ENCODE results near the gene NAA10. TPM values are rescaled to one million over a fixed set of nuclear protein-coding genes. Genes with fewer than 3 reads are reported as not detected.

The NAA10 gene
- total RNA-seq, 1 experiment from 2014 or later = 246 TPM

DNA sequence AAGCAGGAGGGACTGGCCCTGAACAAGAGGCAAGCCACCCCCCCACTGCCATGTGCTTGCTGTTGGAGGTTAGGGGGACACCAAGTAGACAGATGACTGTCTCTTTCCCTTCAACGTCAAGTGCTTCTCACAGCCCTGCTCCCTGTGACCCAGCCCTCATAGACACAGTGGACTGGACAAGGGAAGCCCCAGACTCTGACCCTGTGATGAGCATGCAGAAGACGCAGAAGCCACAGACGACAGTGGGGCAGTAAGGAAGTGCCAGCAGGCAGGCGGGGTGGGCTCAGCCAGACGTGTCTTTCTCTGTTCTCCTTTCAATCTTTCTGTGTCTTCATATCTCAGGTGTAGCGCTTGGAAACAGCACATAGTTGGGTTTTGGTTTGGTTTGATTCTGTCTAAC, 46.5 kb downstream of the NAA10 start:
- intact Hi-C loops (cut with micrococcal nuclease; ENCODE audit: unreplicated experiment) = loop anchor here (10.0 kb wide), 2 partner anchors 84 to 124 kb away; partner anchors contain the start of gene PLXNB3
- in situ Hi-C loops (cut with HindIII; ENCODE audit: low pct_unique_long_range_greater_than_20kb, low sequenced_read_pairs) = no loop called here
- ATAC-seq (no peak), DNase-seq (ENCODE audit: low read depth, low spot score) (no peak)
- ChIA-PET CTCF (no interaction called here), POLR2A (no interaction called here)
- H3K36me3 ChIP-seq (ENCODE audit: control insufficient read depth, insufficient read depth, low read length) = no peaks in the 10 kb centered on the region
- no peaks in the 10 kb centered on the region for H3K27me3 ChIP-seq (ENCODE audit: control insufficient read depth, insufficient read depth, low read length)
- TF ChIP-seq SIN3A (IDR thresholded peaks at IDR 0.05; ENCODE audit: borderline replicate concordance, insufficient read depth, low read depth, low read length) (no peak), TCF7L2 (IDR thresholded peaks at IDR 0.05; ENCODE audit: low read depth, low read length) (no peak), POLR2AphosphoS5 (IDR thresholded peaks at IDR 0.05; ENCODE audit: low read depth, low read length) (no peak)
- TF ChIP-seq, protein P1, sequence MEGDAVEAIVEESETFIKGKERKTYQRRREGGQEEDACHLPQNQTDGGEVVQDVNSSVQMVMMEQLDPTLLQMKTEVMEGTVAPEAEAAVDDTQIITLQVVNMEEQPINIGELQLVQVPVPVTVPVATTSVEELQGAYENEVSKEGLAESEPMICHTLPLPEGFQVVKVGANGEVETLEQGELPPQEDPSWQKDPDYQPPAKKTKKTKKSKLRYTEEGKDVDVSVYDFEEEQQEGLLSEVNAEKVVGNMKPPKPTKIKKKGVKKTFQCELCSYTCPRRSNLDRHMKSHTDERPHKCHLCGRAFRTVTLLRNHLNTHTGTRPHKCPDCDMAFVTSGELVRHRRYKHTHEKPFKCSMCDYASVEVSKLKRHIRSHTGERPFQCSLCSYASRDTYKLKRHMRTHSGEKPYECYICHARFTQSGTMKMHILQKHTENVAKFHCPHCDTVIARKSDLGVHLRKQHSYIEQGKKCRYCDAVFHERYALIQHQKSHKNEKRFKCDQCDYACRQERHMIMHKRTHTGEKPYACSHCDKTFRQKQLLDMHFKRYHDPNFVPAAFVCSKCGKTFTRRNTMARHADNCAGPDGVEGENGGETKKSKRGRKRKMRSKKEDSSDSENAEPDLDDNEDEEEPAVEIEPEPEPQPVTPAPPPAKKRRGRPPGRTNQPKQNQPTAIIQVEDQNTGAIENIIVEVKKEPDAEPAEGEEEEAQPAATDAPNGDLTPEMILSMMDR (IDR thresholded peaks at IDR 0.05) = no peak
- TF ChIP-seq, protein P2, sequence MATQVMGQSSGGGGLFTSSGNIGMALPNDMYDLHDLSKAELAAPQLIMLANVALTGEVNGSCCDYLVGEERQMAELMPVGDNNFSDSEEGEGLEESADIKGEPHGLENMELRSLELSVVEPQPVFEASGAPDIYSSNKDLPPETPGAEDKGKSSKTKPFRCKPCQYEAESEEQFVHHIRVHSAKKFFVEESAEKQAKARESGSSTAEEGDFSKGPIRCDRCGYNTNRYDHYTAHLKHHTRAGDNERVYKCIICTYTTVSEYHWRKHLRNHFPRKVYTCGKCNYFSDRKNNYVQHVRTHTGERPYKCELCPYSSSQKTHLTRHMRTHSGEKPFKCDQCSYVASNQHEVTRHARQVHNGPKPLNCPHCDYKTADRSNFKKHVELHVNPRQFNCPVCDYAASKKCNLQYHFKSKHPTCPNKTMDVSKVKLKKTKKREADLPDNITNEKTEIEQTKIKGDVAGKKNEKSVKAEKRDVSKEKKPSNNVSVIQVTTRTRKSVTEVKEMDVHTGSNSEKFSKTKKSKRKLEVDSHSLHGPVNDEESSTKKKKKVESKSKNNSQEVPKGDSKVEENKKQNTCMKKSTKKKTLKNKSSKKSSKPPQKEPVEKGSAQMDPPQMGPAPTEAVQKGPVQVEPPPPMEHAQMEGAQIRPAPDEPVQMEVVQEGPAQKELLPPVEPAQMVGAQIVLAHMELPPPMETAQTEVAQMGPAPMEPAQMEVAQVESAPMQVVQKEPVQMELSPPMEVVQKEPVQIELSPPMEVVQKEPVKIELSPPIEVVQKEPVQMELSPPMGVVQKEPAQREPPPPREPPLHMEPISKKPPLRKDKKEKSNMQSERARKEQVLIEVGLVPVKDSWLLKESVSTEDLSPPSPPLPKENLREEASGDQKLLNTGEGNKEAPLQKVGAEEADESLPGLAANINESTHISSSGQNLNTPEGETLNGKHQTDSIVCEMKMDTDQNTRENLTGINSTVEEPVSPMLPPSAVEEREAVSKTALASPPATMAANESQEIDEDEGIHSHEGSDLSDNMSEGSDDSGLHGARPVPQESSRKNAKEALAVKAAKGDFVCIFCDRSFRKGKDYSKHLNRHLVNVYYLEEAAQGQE (IDR thresholded peaks at IDR 0.05; ENCODE audit: insufficient read depth in 1 of 2, low read depth in 2 of 2, low read length in 1 of 2) = no peak
- no TSS peak for BruUV-seq (replicated peaks)
- no peak overlapping the region for H3K4me3 ChIP-seq (ENCODE audit: low read depth in 2 of 2, low read length in 2 of 2)
- no peaks in the 10 kb centered on the region for H3K9me3 ChIP-seq (ENCODE audit: control insufficient read depth, insufficient read depth, low read depth, low read length)
- peak overlapping the region; percentile 89 for H3K27ac ChIP-seq (ENCODE audit: low read length)
- H3K4me1 ChIP-seq (ENCODE audit: control insufficient read depth, insufficient read depth, low read length) = peaks cover 37% of the 10 kb centered on the region

DNA sequence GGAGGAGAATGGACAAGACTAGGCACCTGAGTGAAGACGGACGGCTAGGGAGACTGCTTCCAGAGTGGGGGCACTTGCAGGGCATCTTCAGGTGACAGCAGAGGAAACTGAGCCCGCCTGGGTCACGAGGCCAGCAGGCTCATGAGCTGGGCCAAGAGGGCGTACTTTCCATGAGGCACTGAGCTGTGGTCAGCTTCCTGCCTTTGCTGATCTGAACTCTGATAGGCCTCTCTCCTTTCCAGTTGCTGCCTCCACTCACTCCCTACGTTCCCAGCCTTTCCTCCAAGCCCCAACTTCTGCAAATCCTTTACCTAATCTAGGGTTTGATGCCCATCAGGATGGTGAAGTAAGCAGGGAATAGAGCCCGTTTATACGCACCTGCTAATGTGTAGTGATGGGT, 47.5 kb downstream of the NAA10 start:
- no peaks in the 10 kb centered on the region for H3K27me3 ChIP-seq (ENCODE audit: control insufficient read depth, insufficient read depth, low read length)
- no peak for TF ChIP-seq SIN3A (IDR thresholded peaks at IDR 0.05; ENCODE audit: borderline replicate concordance, insufficient read depth, low read depth, low read length)
- no peak for TF ChIP-seq TCF7L2 (IDR thresholded peaks at IDR 0.05; ENCODE audit: low read depth, low read length)
- TF ChIP-seq, protein P2 (IDR thresholded peaks at IDR 0.05; ENCODE audit: insufficient read depth in 1 of 2, low read depth in 2 of 2, low read length in 1 of 2) = no peak
- TF ChIP-seq, protein P1 (IDR thresholded peaks at IDR 0.05) = no peak
- no peak for TF ChIP-seq POLR2AphosphoS5 (IDR thresholded peaks at IDR 0.05; ENCODE audit: low read depth, low read length)
- no peaks in the 10 kb centered on the region for H3K36me3 ChIP-seq (ENCODE audit: control insufficient read depth, insufficient read depth, low read length)
- ATAC-seq (no peak), DNase-seq (ENCODE audit: low read depth, low spot score) (no peak)
- H3K4me1 ChIP-seq (ENCODE audit: control insufficient read depth, insufficient read depth, low read length) = peaks cover 46% of the 10 kb centered on the region
- H3K4me3 ChIP-seq (ENCODE audit: low read depth in 2 of 2, low read length in 2 of 2) = no peak overlapping the region
- no TSS peak for BruUV-seq (replicated peaks)
- CTCF ChIA-PET = interaction anchor here (0.5 to 1.6 kb wide), 3 partner anchors 10 to 266 kb away, joined by 3 to 14 read pairs (median 3); no protein-coding TSS in a partner anchor
- intact Hi-C loops (cut with micrococcal nuclease; ENCODE audit: unreplicated experiment) = loop anchor here (10.0 kb wide), 2 partner anchors 83 to 123 kb away; partner anchors contain the start of gene PLXNB3
- peak overlapping the region; percentile 89 for H3K27ac ChIP-seq (ENCODE audit: low read length)
- H3K9me3 ChIP-seq (ENCODE audit: control insufficient read depth, insufficient read depth, low read depth, low read length) = no peaks in the 10 kb centered on the region
- POLR2A ChIA-PET = interaction anchor here (0.7 kb wide), 1 partner anchor 98 kb away, joined by 3 read pairs; no protein-coding TSS in a partner anchor
- in situ Hi-C loops (cut with HindIII; ENCODE audit: low pct_unique_long_range_greater_than_20kb, low sequenced_read_pairs) = no loop called here

Data from Panc1 (cell line).